ENCODE data around the gene SLC2A1.

The SLC2A1 gene

GRCh38 chr1:42955311-42956063 is 3.2 kb downstream of the SLC2A1 start:
- no peak overlapping the region for H3K9ac ChIP-seq (ENCODE audit: low read length)
- no peak overlapping the region for H3K4me3 ChIP-seq (ENCODE audit: low read length)
- H3K9me3 ChIP-seq (ENCODE audit: control insufficient read depth, low read length) = no peaks in the 10 kb centered on the region
- H3K36me3 ChIP-seq (ENCODE audit: control insufficient read depth, insufficient read depth, low read length, severe bottlenecking) = no peaks in the 10 kb centered on the region
- DNase-seq (ENCODE audit: low read depth) = no peak
- peaks cover 11% of the 10 kb centered on the region for H3K4me1 ChIP-seq (ENCODE audit: control insufficient read depth, insufficient read depth, low read length)
- no peaks in the 10 kb centered on the region for H3K27me3 ChIP-seq (replicated peaks; ENCODE audit: control insufficient read depth, insufficient read depth, low read length)

- Histone ChIP-seq H3K36me3 (ENCODE audit: control insufficient read depth, insufficient read depth, low read length, severe bottlenecking) (no peaks in the 10 kb centered on the region), H3K27me3 (replicated peaks; ENCODE audit: control insufficient read depth, insufficient read depth, low read length) (no peaks in the 10 kb centered on the region), H3K9me3 (ENCODE audit: control insufficient read depth, low read length) (no peaks in the 10 kb centered on the region), H3K9ac (ENCODE audit: low read length) (no peak overlapping the region), H3K4me3 (ENCODE audit: low read length) (no peak overlapping the region), H3K4me1 (ENCODE audit: control insufficient read depth, insufficient read depth, low read length) (peaks cover 12% of the 10 kb centered on the region)
- DNase-seq (ENCODE audit: low read depth) = no peak
Observed at GRCh38 chr1:42953182-42954180, 5.2 kb downstream of the SLC2A1 start.

DNA sequence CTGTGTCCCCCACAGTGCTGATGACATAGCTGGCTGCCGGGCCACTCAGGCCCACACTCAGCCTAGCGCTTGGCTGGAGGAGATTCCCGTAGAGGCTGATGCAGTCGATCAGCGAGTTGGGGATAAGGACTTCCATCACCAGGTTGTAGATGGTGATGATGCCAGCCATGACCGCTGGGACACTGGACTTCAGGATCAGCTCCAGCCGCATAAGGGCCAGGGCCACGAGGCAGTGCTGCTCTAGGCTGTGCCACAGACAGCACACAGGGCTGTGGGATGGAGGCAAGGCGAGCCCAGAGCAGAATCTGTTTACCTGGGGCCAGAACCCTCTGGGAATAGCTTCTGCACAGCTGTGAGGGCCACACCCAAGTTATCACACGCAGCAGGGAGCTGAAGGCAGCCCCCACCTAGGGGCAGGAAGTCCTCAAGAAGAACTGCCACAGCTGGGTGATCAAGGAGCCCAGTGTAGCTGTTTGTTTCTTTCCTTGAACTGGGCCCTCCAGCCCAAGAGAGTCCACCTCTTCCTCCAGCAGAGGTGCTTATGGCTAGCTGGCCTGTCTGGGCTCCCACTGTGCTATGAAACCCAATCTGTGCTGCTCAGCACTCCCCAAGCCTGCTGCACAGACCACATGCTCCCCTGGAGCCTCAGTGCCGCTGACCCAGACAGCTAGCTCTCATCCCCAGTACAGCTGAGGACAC is 6.2 kb downstream of the SLC2A1 start:
- DNase-seq (ENCODE audit: low read depth) = no peak
- no peak overlapping the region for H3K9ac ChIP-seq (ENCODE audit: low read length)
- H3K27me3 ChIP-seq (replicated peaks; ENCODE audit: control insufficient read depth, insufficient read depth, low read length) = no peaks in the 10 kb centered on the region
- no peaks in the 10 kb centered on the region for H3K36me3 ChIP-seq (ENCODE audit: control insufficient read depth, insufficient read depth, low read length, severe bottlenecking)
- no peaks in the 10 kb centered on the region for H3K9me3 ChIP-seq (ENCODE audit: control insufficient read depth, low read length)
- H3K4me3 ChIP-seq (ENCODE audit: low read length) = no peak overlapping the region
- H3K4me1 ChIP-seq (ENCODE audit: control insufficient read depth, insufficient read depth, low read length) = peaks cover 18% of the 10 kb centered on the region

- no peaks in the 10 kb centered on the region for H3K36me3 ChIP-seq (ENCODE audit: control insufficient read depth, insufficient read depth, low read length, severe bottlenecking)
- H3K4me1 ChIP-seq (ENCODE audit: control insufficient read depth, insufficient read depth, low read length) = peaks cover 21% of the 10 kb centered on the region
Observed at GRCh38 chr1:42951588-42951987, 7.1 kb downstream of the SLC2A1 start.

DNA sequence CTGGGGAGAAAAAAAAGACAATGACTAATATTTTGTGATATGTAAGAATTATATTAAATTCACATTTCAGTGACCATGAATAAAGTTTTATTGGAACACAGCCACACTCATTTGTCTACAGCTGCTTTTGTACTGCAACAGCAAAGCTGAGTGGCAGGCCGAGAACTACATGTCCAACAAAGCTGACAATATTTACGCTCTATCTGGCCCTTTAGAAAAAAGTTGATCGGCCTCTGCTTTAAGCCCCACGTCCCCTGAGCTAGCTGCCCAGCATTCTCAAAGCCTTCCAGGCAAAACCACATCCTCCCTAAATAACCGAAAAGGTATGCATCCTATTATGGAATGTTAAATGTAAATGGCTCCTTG is 8.6 kb downstream of the SLC2A1 start:
- Histone ChIP-seq H3K4me1 (ENCODE audit: control insufficient read depth, insufficient read depth, low read length) (peaks cover 31% of the 10 kb centered on the region), H3K4me3 (ENCODE audit: low read length) (no peak overlapping the region), H3K9ac (ENCODE audit: low read length) (no peak overlapping the region), H3K9me3 (ENCODE audit: control insufficient read depth, low read length) (no peaks in the 10 kb centered on the region), H3K27me3 (replicated peaks; ENCODE audit: control insufficient read depth, insufficient read depth, low read length) (no peaks in the 10 kb centered on the region), H3K36me3 (ENCODE audit: control insufficient read depth, insufficient read depth, low read length, severe bottlenecking) (no peaks in the 10 kb centered on the region)
- DNase-seq (ENCODE audit: low read depth) = peak; percentile 52

More at GRCh38 chr1:42951588-42951987, 7.1 kb downstream of the SLC2A1 start:
- H3K4me3 ChIP-seq (ENCODE audit: low read length) = no peak overlapping the region
- H3K27me3 ChIP-seq (replicated peaks; ENCODE audit: control insufficient read depth, insufficient read depth, low read length) = no peaks in the 10 kb centered on the region
- no peak overlapping the region for H3K9ac ChIP-seq (ENCODE audit: low read length)
- H3K9me3 ChIP-seq (ENCODE audit: control insufficient read depth, low read length) = no peaks in the 10 kb centered on the region
- no peak for DNase-seq (ENCODE audit: low read depth)

- peaks cover 33% of the 10 kb centered on the region for H3K4me1 ChIP-seq (ENCODE audit: control insufficient read depth, insufficient read depth, low read length)
- no peaks in the 10 kb centered on the region for H3K36me3 ChIP-seq (ENCODE audit: control insufficient read depth, insufficient read depth, low read length, severe bottlenecking)
- no peak overlapping the region for H3K9ac ChIP-seq (ENCODE audit: low read length)
- no peak for DNase-seq (ENCODE audit: low read depth)
- no peaks in the 10 kb centered on the region for H3K9me3 ChIP-seq (ENCODE audit: control insufficient read depth, low read length)
- H3K27me3 ChIP-seq (replicated peaks; ENCODE audit: control insufficient read depth, insufficient read depth, low read length) = no peaks in the 10 kb centered on the region
- no peak overlapping the region for H3K4me3 ChIP-seq (ENCODE audit: low read length)
Observed at GRCh38 chr1:42949312-42950115, 9.2 kb downstream of the SLC2A1 start.

DNA sequence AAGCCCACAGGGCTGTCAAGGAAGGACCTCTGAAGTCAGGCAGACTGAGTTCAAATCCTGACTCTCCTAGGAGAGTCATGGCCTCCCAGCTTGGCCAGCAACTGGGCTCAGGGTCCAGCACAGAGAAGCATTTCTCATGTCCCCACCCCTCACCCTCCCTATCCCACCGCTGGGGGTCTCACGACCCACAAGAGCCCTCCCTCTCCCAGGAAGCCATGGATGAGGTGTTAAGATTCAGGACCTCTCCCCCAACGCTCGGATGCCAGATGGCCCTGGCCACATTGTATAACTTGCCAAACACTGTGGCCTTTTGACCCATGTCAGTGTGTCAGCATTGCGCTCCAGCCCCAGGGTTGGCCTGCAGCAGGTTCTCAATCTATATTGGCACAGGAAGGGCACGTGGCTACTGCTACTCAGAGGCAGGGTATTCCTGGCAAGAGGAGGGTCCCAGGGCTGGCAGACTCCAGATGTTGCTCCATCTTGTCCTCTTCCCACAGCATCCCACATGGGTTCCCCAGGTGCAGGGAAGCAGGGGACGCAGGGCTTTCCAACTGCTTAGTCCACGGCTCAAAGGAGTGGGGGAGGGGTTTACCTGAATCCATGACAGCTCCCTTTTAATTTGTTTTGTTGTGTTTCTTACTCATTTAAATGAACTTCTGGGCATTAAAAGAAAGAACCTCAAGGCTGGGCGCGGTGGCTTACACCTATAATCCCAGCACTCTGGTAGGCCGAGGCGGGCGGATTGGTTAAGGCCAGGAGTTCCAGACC is 10.5 kb downstream of the SLC2A1 start:
- Histone ChIP-seq H3K9me3 (ENCODE audit: control insufficient read depth, low read length) (no peaks in the 10 kb centered on the region), H3K9ac (ENCODE audit: low read length) (no peak overlapping the region), H3K4me3 (ENCODE audit: low read length) (no peak overlapping the region), H3K27me3 (replicated peaks; ENCODE audit: control insufficient read depth, insufficient read depth, low read length) (no peaks in the 10 kb centered on the region), H3K4me1 (ENCODE audit: control insufficient read depth, insufficient read depth, low read length) (peaks cover 42% of the 10 kb centered on the region), H3K36me3 (ENCODE audit: control insufficient read depth, insufficient read depth, low read length, severe bottlenecking) (no peaks in the 10 kb centered on the region)
- no peak for DNase-seq (ENCODE audit: low read depth)

DNA sequence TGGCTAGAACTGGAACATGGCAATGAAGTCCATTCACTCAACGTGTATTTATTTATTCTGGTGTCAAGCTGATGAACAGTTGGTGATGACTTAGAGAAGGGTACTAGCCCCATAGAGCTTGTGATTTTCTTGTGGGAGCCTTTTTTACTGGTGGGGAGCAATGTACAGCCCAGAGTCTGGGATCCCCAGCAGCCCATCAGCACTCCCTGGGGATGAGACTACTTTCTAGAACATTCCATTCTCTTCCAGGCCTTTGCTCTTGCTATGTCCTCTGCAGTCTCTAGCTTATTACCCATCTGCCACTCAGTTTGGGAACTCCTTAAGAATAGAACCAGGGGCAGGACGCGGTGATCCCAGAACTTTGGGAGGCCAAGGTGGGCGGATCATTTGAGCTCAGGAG is 11.6 kb downstream of the SLC2A1 start:
- peak overlapping the region; percentile 3 for H3K4me3 ChIP-seq (ENCODE audit: low read length)
- H3K27me3 ChIP-seq (replicated peaks; ENCODE audit: control insufficient read depth, insufficient read depth, low read length) = no peaks in the 10 kb centered on the region
- H3K4me1 ChIP-seq (ENCODE audit: control insufficient read depth, insufficient read depth, low read length) = peaks cover 50% of the 10 kb centered on the region
- no peaks in the 10 kb centered on the region for H3K9me3 ChIP-seq (ENCODE audit: control insufficient read depth, low read length)
- H3K36me3 ChIP-seq (ENCODE audit: control insufficient read depth, insufficient read depth, low read length, severe bottlenecking) = peaks cover 5% of the 10 kb centered on the region
- H3K9ac ChIP-seq (ENCODE audit: low read length) = peak overlapping the region; percentile 8
- no peak for DNase-seq (ENCODE audit: low read depth)

DNA sequence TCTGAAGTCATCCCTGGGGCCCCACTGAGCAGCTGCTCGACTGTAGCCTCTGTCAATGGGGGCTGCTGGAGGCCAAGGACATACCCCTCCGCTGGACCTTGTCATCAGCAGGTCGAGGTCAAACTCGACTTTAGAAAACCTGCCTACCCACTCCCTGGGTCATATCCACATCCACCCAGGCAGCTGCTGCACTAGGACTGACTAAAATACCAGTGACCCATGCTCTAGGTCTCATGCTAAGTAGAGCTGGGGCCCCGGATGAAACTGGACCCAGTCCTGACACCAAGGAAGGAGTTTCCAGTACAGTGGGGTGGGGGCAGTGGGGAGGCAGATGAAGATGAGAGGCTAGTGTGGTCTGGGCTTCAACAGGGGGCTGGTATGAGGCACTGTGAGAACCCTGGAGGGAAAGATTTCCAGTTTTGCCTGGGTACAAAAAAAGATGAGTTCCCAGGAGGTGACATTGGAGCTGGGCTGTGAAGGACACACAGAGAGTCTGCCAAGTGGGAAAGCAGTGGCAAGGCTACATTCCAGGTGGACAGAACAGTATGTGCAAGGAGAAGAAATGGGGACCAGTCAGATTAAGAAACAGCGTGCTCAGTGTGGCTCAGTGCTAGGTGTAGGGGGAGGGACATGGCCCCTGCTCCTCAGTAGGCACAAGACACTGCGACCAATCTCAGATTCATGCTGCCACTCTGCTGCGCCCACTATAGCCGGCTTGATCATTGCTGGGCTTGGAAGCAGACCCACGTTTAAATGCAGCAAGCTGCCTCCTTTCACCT is 12.4 kb downstream of the SLC2A1 start:
- peaks cover 5% of the 10 kb centered on the region for H3K36me3 ChIP-seq (ENCODE audit: control insufficient read depth, insufficient read depth, low read length, severe bottlenecking)

More for the DNA sequence above, 12.4 kb downstream of the SLC2A1 start:
- Histone ChIP-seq H3K4me3 (ENCODE audit: low read length) (no peak overlapping the region), H3K4me1 (ENCODE audit: control insufficient read depth, insufficient read depth, low read length) (peaks cover 58% of the 10 kb centered on the region), H3K9me3 (ENCODE audit: control insufficient read depth, low read length) (no peaks in the 10 kb centered on the region), H3K27me3 (replicated peaks; ENCODE audit: control insufficient read depth, insufficient read depth, low read length) (no peaks in the 10 kb centered on the region), H3K9ac (ENCODE audit: low read length) (no peak overlapping the region)
- DNase-seq (ENCODE audit: low read depth) = no peak

Measured in adipocyte (in vitro differentiated cells).